LoVo (cell line): ENCODE measurements around the gene PHLDA1.
A peak's percentile ranks its signal among the peaks of the same experiment; 100 is the strongest.

Source experiments
- DNase-seq: peaks from one replicate; pipeline ENCODE4 v3.0.0-alpha.2; 2016; ENCODE audit warnings: low spot score

PHLDA1 gene

DNA sequence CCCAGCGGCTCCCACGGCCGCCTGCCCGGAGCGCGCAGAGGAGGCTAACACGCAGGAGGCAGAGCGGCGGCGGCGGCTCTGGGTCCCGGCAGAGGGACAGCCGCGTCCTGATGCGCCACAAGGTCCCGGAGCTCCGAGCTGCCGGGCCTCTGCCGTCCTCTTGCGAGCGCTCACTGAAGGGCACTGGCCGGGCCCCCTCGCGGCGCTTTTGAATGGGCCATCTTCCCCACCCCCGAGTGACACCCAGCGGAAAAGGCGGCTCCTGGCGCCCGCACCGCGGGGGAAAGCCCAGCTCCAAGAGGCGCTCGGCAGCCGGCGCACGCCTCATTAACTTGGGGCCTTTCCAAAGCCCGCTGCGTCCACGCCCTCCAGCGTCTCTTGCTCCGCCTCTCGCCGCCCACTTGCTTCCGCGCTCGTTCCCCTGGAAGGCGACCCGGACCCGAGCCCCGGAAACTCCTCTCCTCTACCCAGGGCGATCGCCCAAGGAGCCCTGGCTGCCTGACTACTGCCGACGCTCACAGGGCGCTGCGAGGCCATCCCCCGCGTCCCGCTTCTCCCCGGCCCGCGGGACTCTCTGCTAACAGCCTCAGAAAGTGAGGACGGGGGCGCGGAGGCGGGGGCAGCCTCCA, at the start of gene PHLDA1:
Gene PHLDA1 (minus strand): TSS at position 363 of the 629 bp plus-strand sequence.
- peak; percentile 99 for DNase-seq

DNA sequence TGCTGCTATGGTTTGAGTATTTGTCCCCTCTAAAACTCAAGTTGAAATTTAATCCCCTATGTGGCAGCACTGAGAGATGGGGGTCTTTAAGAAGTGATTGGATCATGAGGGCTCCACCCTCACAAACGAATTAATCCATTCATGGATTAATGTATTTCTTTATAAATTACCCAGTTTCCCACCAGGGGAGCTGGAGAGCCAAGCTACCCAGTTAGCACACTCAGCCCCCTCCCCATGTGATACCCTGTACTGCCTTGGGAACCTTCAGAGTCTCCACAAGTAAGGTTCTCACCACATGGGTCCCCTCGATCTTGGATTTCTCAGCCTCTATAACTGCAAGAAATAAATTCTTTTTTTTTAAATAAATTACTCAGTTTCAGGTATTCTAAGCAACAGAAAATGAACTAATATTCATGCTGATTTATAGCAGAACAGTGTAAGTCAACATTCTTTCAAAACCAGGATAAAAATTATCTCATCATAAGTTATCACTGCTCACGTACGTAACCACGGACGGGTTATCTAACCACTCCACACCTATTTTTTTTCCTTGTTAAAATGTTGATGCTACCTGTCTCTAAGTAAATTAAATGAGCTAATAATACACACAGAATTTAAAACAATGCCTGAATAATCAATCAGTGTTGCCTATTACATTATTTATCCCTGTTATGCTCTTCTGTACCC, 49.3 kb upstream of the PHLDA1 start:
- DNase-seq: no peak

DNA sequence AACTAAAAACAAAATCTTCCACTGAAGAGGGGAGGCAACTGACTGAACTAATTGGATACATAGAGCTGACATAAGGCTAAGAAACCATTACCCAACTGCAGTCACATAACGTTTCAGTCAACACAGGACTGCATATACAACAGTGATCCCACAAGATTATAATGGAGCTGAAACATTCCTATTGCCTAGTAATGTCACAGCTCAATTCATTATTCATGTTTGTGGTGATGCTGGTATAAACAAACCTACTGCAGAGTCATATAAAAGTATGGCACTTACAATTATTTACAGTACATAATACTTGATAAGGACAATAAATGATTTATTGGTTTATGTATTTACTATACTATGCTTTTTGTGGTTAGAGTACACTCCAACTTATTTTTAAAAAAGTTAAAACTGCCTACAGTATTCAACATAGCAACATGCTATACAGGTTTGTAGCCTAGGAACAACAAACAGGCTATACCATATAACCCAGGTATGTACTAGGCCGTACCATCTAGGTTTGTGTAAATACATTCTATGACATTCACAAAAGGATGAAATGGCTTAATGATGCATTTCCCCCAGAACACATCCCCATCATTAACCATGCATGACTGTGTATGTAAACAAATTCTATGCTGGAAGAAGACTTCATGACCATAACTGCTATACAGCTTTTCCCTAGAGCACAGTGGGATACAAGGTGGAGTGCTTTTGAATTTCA, 48.6 kb upstream of the PHLDA1 start:
- DNase-seq: no peak

DNA sequence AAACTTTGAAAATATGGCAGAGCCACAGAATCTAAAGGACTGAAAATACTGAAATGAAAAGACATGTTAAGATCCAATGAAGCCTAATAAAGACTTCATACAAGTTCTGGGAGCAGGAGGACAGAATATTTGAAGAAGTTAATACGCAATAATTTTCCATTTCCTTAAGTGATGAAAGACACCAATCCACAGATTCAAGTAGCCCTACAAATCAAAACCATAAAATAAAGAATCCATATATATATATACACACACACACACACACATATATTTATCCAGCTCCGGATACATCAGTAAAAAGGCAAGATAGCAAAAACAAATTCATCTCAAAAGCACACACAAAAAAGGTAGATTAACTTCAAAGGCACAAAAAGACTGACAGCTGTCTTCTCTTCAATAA, 47.2 kb upstream of the PHLDA1 start:
- DNase-seq: no peak

DNA sequence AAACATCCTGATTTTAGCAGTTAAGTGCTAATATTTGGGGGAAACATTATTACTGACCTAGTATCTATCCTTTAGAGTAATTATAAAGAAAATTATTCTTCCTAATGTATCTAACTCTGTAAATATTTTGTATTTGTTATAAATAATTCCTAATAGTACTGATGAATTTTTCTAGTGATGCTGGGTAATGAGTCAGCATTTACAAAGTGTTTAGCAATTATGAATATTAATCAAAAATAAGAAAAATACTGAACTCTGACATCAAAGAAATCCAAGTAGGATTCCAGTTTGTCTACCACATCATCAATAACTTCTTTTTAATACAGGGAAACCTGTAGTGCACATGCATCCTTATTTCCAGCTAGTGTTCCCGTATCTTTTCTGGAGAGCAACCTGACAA, 43.9 kb upstream of the PHLDA1 start:
- no peak for DNase-seq

DNA sequence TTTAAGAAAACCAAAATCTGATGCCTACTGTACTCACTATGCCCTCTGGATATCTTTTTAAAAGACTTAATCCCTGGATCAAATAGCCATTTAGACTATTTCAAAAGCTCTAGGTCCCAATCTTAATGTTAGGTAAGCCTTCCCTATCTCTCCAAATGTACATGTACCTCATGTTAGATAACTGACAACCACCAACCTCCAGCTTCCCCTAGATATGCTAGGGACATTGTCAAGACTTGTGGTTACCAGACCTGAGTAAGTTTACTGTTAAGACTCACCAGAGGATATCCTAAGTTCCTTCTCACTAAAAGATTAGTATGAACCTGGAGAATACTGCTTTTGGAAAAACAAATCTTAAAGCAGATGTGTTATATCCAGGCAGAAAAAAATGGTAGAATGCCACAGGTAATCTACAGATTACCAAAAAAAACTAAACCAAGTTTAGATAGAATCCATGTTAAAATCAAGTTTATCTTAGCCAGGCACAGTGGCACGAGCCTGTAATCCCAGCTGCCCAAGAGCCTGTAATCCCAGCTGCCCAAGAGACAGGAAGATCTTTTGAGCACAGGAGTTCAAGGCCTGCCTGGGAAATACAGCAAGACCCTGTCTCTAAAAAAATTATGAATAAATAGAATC, 43.2 kb upstream of the PHLDA1 start:
- DNase-seq: no peak

DNA sequence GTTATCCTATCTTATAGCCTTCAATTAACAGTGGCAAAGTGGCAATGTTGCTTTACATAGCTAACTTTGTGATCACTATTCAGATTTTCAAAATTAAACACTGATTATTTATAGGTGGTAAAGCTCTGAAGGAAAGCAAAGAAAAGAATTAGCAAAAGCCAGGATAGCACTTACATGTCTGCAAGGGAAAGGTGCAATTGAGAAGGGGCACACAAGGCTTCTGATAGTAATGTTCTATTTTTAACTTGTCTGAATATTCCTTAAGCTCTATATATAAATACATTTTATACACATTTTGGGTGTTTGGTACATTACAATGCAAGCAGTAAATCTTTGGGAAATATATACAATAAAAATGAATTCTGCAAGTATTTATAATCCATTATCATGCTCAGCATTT, 42.0 kb upstream of the PHLDA1 start:
- no peak for DNase-seq

DNA sequence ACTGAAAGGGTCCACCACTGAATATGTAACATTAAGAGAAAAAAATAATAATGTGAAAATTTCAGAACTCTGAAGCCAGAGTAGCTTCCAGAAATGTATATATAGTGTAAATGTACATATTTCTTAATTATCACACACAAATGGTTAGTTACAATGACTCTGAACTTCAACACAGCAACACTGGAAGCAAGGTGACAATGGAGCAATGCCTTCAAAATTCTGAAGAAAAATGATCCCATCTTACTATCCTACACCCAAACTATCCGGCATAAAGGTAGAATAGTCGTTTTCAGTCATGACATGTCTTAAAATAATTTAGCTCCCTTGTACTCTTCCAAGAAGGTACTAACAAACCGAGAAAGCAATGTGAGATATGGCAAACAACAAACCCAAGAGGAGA, 41.0 kb upstream of the PHLDA1 start:
- DNase-seq: no peak

DNA sequence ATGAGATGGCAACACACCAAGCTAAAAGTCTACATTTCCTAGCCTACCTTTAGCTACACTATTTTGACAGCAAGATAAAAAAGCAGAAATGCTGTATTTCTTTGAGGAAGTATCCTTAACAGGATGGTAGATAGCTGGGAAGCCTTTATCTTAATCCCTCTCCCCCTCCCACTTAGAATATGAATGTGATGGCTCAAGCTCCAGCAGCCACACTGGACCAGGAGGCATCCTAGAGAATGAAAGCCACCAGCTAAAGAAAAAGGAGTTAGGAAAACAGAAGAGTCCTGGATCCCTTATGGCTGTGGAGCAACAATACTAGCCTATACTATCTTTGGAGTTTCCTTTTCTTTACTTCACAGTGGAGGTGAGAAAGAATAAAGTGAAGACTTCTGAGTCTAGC, 37.8 kb upstream of the PHLDA1 start:
- DNase-seq: no peak

DNA sequence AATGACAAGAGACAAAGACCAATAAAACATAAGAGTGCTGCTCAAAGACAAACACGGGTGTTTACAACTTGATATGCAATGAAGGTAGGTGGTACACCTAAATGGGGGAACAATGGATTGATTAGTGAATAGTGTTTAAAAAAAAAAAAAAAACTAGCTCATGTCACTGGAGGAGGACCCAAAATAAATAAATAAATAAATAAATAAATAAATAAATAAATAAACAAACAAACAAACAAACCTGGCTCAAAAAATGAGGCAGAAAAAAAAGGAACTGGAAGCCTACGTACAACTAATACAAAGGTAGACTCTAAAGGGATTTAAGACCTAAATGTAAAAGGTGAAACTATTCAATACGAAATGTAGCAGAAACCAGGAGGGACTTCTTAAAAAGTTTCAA, 34.3 kb upstream of the PHLDA1 start:
- no peak for DNase-seq

DNA sequence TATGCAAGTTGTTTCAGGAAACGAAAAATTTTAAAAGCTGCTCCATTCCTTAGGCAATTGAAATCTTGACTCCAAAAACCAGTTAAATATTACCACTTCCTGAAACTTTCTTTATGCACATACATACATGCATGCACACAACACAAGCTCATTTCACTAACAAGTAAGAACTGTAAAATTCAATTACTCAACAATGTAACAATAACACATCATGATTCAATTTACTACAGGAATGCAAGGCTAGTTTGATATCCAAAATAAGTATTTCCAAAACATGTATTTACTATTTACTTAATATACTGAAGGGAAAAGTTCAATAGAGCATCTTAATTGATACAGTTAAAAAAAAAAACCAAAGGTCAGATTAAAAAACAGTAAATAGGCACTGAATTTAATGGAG, 33.3 kb upstream of the PHLDA1 start:
- DNase-seq: no peak

DNA sequence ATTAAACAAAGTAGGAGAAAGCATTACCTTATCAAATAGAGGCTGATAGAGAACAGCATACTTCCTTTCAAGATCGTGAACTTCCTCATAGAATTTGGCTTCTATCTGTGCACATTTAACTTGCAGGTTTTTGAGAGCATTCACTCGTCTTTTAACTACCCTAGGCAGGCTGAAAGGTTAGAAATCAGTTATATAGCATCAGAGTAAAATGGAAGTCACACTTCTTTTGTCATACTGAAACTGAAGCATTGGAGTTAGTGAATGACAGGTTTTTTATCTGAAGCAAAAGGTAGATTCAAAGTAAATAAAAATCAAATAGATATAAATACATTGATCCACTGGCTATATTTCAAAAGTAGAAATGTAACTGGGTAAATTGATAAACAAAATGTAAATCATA, 28.5 kb upstream of the PHLDA1 start:
- no peak for DNase-seq

DNA sequence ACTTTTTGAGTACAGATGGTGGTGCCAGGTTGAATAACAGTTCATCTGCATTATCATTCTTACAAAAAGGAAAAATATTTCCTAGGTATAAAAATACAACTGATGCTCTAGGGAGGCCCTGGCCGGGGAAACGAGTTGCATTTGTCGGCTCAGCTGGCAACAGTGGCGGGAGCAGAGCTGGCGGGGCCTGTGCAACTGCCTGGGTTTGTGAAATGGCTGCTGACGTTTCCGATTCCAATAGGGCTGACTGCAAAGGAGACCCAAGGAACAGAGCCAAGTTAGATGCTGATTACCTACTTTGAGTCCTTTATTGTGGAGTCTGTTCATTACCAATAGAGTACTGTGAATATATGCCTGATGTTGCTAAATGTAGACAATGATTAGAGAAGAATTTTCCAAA, 25.8 kb upstream of the PHLDA1 start:
- DNase-seq: no peak

DNA sequence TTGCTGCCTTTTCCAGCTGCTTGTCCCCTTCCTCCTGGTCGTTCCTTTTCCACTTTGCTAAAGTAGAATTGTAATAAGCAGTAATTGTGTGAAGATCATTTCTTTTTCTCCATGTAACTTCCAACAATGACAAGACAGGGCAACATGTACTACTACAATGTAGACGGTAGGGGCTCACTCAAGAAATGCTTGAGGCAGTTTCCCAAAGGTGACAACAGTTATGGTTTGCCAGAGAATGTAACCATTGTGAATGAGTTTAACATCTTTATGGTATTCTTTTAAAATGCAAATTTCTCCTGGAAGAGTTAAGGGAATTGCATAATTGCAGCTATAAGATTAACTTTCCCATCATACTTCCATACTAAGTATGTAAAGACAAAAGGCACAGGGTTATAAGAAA, 23.8 kb upstream of the PHLDA1 start:
- no peak for DNase-seq

DNA sequence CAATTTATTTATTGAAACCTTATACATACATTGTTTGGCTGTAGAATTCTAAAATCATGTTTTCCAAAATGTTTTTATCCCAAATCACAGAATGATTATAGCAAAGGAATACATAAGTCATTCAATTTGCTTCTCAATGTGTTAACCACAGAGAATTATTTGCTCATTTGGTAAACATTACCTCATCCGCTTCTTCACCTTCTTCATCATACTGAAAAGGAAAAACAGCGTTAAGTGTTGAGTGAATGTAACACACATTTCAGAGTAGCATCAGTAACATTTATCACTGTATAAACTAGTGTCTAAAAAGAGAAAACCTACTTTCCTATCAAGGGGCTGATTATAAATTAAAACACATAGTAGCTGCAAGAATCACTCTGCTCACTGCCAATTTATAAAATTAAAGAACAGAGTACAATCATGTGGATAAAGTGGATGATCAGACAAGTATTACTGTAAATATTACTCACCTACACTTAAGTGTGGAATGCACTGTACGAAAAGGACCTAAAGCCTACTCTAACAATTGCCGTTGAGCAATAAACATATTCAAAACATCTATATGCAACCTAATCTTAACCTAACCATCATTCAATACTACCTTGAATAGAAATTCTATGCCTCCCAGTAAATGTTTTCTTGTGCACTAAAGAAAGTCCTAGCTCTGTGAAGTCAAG, 18.1 kb upstream of the PHLDA1 start:
- DNase-seq: no peak

DNA sequence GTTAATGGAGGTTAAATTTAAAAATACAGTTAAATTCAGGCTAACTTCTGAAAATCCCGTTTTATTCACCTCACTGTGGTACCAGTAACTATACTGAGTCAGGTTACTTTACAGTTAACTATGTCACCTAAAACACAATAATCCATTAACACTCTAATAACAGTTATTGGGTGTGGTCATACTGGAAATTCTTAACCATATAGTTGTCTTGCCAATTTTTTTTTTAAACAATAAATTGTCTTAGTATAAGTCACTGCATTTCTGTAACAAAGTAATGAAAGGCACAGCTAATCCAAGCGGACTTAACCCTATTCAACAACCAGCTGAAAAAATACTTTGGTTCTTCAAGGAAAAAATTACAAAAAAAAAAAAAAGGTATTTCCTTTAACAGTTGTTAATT, 16.2 kb upstream of the PHLDA1 start:
- DNase-seq: no peak

DNA sequence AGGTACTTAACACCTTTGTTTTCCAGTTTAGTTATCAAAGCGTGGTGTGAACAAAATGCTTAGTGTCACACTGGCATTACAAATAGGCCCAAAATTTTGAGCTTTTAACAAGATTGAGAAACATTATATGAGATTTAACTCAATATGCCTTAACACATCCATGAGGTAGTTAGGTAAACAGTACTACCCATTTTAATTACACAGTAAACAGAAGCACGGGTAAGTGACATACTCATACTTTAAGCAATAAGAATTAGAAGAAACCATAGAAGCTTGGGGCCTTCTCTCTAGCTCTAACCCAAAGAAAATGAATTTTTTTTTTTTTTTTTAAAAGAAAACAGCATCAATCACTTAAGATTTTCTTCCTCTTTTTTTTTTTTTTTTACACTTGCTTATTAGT, 15.5 kb upstream of the PHLDA1 start:
- DNase-seq: no peak

DNA sequence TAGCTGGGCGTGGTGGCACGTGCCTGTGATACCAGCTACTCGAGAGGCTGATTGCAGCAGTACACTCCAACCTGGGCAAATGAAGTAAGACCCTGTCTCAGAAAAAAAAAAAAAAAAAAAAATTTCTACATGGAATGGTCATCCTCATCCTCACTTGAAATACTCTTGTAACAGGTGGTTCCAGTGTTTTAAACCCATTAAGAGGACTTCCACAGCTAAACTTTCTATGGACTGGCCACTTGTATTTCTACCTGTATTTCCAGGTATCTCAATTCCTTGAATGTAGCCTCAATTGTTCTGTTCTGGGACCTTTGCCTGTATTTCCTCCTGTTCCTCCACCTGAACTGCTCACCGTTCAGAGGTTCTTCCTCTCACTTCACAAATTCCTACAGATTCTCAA, 11.8 kb upstream of the PHLDA1 start:
- no peak for DNase-seq

DNA sequence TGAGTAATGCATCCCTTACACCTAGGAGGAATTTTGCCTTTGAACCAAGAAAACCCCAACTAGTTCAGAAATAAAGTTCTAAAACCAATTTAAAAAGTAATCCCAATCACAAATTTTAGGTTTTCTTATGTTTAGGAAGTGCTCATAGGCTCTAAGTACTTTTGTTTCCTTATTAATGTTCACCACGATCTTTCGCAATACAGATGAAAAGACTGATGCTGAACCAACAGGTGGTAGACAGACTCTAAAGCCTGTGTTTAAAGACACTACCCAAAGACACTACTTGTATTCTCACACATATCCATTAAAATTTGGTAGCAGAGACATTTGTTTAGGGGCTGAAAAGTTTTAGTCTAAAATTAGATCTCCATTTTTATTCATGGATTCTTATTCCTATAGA, 10.6 kb upstream of the PHLDA1 start:
- no peak for DNase-seq

DNA sequence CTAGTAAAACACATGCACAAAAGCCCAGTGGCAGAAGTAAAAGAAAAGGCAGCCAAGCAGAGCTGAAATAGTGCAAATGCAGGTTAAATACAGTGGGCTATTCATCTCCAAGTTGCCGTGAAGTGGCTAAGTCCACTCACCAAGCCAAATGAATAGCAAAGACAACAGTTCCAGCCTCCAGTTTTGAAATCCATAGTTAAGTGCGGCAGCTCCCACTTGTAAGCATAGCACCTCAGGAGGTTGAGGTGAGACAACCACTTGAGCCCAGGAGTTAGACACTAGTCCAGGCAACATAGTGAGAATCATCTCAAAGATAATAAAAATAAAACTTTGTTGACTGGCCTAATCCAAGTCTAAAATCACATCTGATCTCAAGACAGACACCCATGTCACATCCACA, 9.8 kb upstream of the PHLDA1 start:
- no peak for DNase-seq

DNA sequence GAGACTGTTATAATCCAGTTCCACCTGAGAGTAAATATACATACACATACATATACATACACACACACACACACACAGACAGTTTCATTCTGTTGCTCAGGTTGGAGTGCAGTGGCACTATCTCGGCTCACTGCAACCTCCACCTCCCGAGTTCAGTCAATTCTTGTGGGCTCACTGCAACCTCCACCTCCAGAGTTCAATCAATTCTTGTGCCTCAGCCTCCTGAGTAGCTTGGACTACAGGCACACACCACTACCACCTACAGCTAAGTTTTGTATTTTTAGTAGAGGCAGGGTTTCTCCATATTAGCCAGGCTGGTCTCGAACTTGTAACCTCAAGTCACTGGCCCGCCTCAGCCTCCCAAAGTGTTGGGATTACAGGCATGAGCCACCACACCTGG, 8.9 kb upstream of the PHLDA1 start:
- DNase-seq: no peak

DNA sequence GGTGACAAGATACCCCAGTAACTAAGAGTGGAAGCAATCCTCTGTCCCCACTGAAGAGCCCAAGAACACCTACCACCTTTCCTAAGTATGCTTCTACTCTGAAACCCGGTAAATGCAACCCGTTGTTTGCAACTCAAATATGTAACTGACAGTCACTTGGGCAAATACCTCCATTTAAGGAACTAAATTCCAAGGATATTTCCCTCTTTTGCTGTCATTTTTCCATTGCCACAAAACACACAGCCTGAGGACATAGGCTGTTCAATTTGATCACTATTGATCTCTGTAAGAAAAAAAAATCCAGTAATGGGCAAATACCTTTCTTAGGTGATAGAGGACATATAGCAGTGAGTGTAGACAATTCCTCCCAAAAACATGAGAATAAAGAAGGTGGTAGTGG, 6.6 kb upstream of the PHLDA1 start:
- no peak for DNase-seq
